Adrenal gland (tissue), 12 donors: ENCODE measurements around the gene AHRR. TPM values are rescaled to one million over a fixed set of nuclear protein-coding genes. Genes with fewer than 3 reads are reported as not detected.
"Not testable (repeated sequence)": the region's sequence is repeated elsewhere in the genome, so short reads cannot be mapped to it uniquely, and the experiment has no call there.

ENCODE experiments used
- DNase-seq, 7 donors: peaks; one replicate each; pipeline ENCODE4 v3.0.0-alpha.2; 2019 to 2020
- H3K27ac ChIP-seq, 5 donors: fragments of 200-600 bp; sonication (generic) in 4 of 5; 1 replicate in 3 of 5; 2 replicates in 2 of 5; pipeline versions ENCODE4 v1.5.1 to v1.8.0; 2016 to 2020; ENCODE audit warnings: mild to moderate bottlenecking in 1 of 5
- H3K27me3 ChIP-seq: fragments of 200-600 bp; 2 replicates; pipeline ENCODE4 v1.8.0; 2021
- H3K36me3 ChIP-seq, 2 donors: fragments of 200-600 bp; replicated peaks in 1 of 2; 1 replicate in 1 of 2; 2 replicates in 1 of 2; pipeline versions ENCODE4 v1.5.1 to v1.8.0; 2018 to 2022
- H3K4me1 ChIP-seq, 2 donors: fragments of 200-600 bp; replicated peaks in 1 of 2; 1 replicate in 1 of 2; 2 replicates in 1 of 2; pipeline versions ENCODE4 v1.5.1 to v1.8.0; 2018 to 2021
- H3K4me3 ChIP-seq, 4 donors: fragments of 200-600 bp; sonication (generic) in 3 of 4; one replicate each; pipeline ENCODE4 v1.5.1; 2016 to 2018
- H3K9me3 ChIP-seq, 3 donors: fragments of 200-600 bp; sonication (generic) in 1 of 3; replicated peaks in 1 of 3; 1 replicate in 2 of 3; 2 replicates in 1 of 3; pipeline versions ENCODE4 v1.5.1 to v1.8.0; 2016 to 2021
- CTCF ChIP-seq, 6 experiments: fragments of 450-650 bp in 4 of 6; fragments of 200-600 bp in 2 of 6; sonication (generic) in 1 of 6; IDR thresholded peaks; 1 replicate in 5 of 6; 2 replicates in 1 of 6; pipeline versions ENCODE4 v1.5.1 to v1.8.0; 2016 to 2021; ENCODE audit warnings: antibody characterized with exemption in 6 of 6, mild to moderate bottlenecking in 2 of 6, moderate library complexity in 1 of 6
- POLR2A ChIP-seq, 2 donors: fragments of 450-650 bp; IDR thresholded peaks; one replicate each; pipeline ENCODE4 v1.6.1; 2017; ENCODE audit warnings: antibody characterized with exemption in 2 of 2, mild to moderate bottlenecking in 2 of 2, moderate library complexity in 1 of 2
- WGBS, 4 donors: extraction: QIAGEN DNeasy Blood & Tissue Kit in 2 of 4; methylation state at CpG; one replicate each; pipeline versions ENCODE4 v1.1.5 to v1.1.7; 2013 to 2017; 5-methylcytosine and 5-hydroxymethylcytosine counted together
- intact Hi-C, 2 donors: fragments of 100-400 bp; cut with DNase I; formaldehyde crosslinking; loops; one replicate each; pipeline versions ENCODE4 v1.14.1 to v1.15.0; 2022 to 2023
- polyA plus RNA-seq, 3 donors: library from polyadenylated mRNA; stranded (reverse); fragments of 200-250 nt in 2 of 3; fragments of 350-450 nt in 1 of 3; fragmentation: Illumina TruSeq in 1 of 3; extraction: RNeasy Lipid Tissue Mini Kit (QIAGEN cat#74804) in 1 of 3; gene quantifications; one replicate each; pipeline ENCODE4 v1.2.3, GENCODE V29; 2013 to 2014
- total RNA-seq, 9 donors: library from RNA; depleted of rRNA in 4 of 9; stranded (reverse); fragments of >200 nt in 4 of 9; fragments of 120-200 nt in 1 of 9; fragmentation: NEBNext Ultra II Directional in 1 of 9; extraction: Animal tissue kit (Norgen Biotek cat#: 25700) in 1 of 9; gene quantifications; one replicate each; pipeline versions ENCODE4 v1.1.0 to v1.2.4, GENCODE V29; 2013 to 2023
- donor health status: healthy with polysubstance abuse.
- donor health status: Bipolar disorder and iron deficiency.
- donor health status: DM: yes; HTN: yes; CAD: no.
- donor health status: DM: no; HTN: no; CAD: no.
- donor health status: DM: no; HTN: no; CAD: no.
- donor health status: DM: yes; HTN: yes; CAD: no.

Gene AHRR
- total and polyA plus RNA-seq, 12 donors, result 0.17 to 3.6 (median 0.99) TPM

GRCh38 chr5:307794-308579 lies 13.5 kb upstream of the AHRR start:
- Histone ChIP-seq H3K36me3 (peaks cover 0 to 18% of the 10 kb centered on the region in 2 donors), H3K27me3 (no peaks in the 10 kb centered on the region), H3K27ac (no peak overlapping the region), H3K4me1 (peaks cover 21 to 29% of the 10 kb centered on the region in 2 donors), H3K9me3 (no peaks in the 10 kb centered on the region), H3K4me3 (no peak overlapping the region)
- intact Hi-C loops, result no loop called here
- WGBS, 4 donors, result 69 to 86% (median 80%) methylated on average over 20 to 27 of the region's 27 CpGs
- peak in 1 of 7 donors; percentile 48 for DNase-seq
- TF ChIP-seq POLR2A (IDR thresholded peaks at IDR 0.05) (no peak), CTCF (IDR thresholded peaks at IDR 0.05) (no peak)

GRCh38 chr5:308672-309271 lies 12.7 kb upstream of the AHRR start:
- peaks cover 0 to 23% of the 10 kb centered on the region in 2 donors for H3K36me3 ChIP-seq
- no peak overlapping the region for H3K4me3 ChIP-seq
- peak in 4 of 7 donors; percentile 41 to 65 (median 52) for DNase-seq
- H3K27me3 ChIP-seq, result no peaks in the 10 kb centered on the region
- intact Hi-C loops, result no loop called here
- H3K9me3 ChIP-seq, result no peaks in the 10 kb centered on the region
- 48 to 65% (median 57%) methylated on average over 8 to 18 of the region's 18 CpGs for WGBS, 4 donors
- peaks cover 18 to 28% of the 10 kb centered on the region in 2 donors for H3K4me1 ChIP-seq
- no peak for TF ChIP-seq POLR2A (IDR thresholded peaks at IDR 0.05)
- peak in 4 of 6 experiments; percentile 10 to 32 (median 20) for TF ChIP-seq CTCF (IDR thresholded peaks at IDR 0.05)
- peak overlapping the region in 2 of 5 donors; percentile 8 to 26 for H3K27ac ChIP-seq

- intact Hi-C loops, H3K9me3 ChIP-seq, H3K4me3 ChIP-seq, H3K27me3 ChIP-seq: not testable (repeated sequence)
- H3K4me1 ChIP-seq, result peaks cover 18 to 28% of the 10 kb centered on the region in 2 donors
- peak in 1 of 7 donors; percentile 42 for DNase-seq
- H3K36me3 ChIP-seq, result peaks cover 0 to 34% of the 10 kb centered on the region in 2 donors
- WGBS, 4 donors, result 90 to 96% (median 93%) methylated on average over 3 to 15 of the region's 21 CpGs
- peak overlapping the region in 1 of 5 donors; percentile 74 for H3K27ac ChIP-seq
Measured at GRCh38 chr5:309831-310230, 11.7 kb upstream of the AHRR start.

- WGBS, 4 donors, result 34 to 60% (median 47%) methylated on average over 4 to 9 of the region's 9 CpGs
- intact Hi-C loops, result no loop called here
- no peaks in the 10 kb centered on the region for H3K27me3 ChIP-seq
- DNase-seq, result peak in 3 of 7 donors; percentile 32 to 48 (median 36)
- no peak for TF ChIP-seq CTCF (IDR thresholded peaks at IDR 0.05)
- no peak for TF ChIP-seq POLR2A (IDR thresholded peaks at IDR 0.05)
- H3K36me3 ChIP-seq, result peaks cover 0 to 37% of the 10 kb centered on the region in 2 donors
- H3K27ac ChIP-seq, result peak overlapping the region in 4 of 5 donors; percentile 24 to 74 (median 49)
- H3K4me3 ChIP-seq, result no peak overlapping the region
- H3K4me1 ChIP-seq, result peaks cover 18 to 28% of the 10 kb centered on the region in 2 donors
- no peaks in the 10 kb centered on the region for H3K9me3 ChIP-seq
Measured at GRCh38 chr5:310516-310915, 11.0 kb upstream of the AHRR start.
